Endothelial cell of coronary artery (primary cell): Measurements from ENCODE around the gene CIAO3. TPM values are rescaled to one million over a fixed set of nuclear protein-coding genes. Genes with fewer than 3 reads are reported as not detected.

Source experiments
- total RNA-seq: library from RNA; depleted of rRNA; stranded (reverse); fragments of >200 nt; gene quantifications from 2 replicates; pipeline ENCODE4 v1.2.3, GENCODE V29; 2014

Gene CIAO3
- 25.8 and 30.8 TPM in 2 replicates for total RNA-seq

DNA sequence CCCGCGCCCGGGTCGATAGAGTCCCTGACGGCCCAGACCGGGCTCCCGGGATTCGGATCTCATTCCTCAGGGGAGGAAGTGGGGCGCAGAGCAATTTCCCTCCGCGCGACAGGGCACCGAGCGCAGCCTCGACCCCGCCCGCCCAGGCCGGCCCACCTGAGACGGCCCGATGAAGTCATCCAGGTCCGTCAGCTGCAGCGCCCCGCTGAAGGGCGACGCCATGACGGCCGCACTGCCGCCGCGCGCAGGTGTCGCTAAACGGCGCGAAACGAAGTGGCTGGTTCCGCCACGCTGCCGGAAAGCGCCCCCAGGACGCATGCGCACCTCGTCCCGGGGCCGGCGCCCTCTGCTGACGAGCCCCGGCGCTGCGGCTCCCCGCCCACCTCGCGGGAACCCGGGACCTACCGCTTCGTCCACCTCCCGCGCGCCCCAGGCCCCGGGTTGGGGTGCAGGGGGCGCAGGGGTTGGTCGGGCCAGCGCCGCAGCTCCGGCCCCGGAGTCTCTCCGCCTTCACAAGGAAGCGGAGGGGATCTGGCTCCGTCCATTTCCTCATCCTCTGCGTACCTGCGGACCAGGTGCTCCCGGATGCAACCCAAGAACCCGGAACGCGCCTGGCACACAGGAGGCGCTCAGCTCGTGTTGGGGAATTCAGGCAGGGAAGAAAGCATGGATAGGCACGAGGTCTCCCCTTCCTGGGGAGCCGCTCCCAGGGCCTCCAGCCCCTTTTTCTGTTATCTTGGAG lies at the start of gene CIAO3:
CIAO3 (minus strand) TSS at position 234 of the 742 bp plus-strand sequence; CDS start at position 222, 12 bp downstream.

DNA sequence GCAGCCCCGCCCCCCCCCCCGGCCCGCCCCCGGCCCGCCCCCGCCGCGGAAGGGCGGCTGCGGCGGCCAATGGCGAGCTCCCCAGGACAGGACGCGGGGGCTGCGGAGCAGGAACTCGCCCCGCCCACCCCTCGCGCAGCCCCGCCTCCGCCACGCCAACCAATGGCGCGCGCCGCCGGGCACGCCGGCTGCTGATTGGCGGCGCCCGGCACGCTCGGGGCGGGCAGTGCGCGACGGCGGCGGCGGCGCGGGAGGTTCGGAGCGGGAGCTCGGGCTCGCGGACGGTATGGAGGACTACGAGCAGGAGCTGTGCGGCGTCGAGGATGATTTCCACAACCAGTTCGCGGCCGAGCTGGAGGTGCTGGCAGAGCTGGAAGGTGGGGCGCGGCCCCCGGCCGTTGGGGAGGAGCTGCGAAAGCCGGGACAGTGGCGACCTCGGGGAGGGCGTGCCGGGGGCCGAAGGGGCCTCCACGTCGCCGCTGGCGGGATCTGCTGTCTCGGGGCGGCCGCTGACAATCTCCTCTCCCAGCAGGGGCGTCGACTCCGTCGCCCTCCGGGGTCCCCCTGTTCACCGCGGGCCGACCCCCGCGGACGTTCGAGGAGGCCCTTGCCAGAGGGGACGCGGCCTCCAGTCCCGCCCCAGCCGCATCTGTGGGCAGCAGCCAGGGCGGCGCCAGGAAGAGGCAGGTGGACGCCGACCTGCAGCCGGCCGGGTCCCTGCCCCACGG lies 47.8 kb upstream of the CIAO3 start, which contains the start of gene CHTF18:
CHTF18 (plus strand) TSS at position 222 of the 728 bp plus-strand sequence; CDS start at position 287, 65 bp downstream.

DNA sequence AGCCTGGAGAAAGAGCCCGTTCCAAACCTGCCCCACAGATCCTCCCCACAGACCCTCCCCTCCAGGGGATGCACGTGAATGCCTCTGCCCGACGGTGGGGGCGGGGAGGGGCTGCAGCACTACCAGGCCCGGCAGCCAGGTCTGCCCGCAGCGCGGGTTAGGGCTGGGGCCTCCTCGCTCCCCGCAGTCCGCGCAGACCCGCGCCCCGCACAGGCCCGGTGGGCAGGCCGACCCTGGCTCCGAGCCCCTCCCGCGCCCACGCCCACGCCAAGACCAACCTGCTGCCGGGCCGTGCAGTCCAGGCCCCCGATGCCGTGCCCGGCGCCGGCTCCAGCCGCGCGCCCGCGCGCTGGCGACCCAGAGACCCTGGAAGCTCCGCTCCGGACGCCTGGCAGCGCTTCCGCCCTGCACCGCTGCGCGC lies 47.2 kb upstream of the CIAO3 start, which contains the start of gene RPUSD1:
RPUSD1 (minus strand) TSS at position 404 of the 421 bp plus-strand sequence. CDS start 644 bp downstream, outside the sequence.

DNA sequence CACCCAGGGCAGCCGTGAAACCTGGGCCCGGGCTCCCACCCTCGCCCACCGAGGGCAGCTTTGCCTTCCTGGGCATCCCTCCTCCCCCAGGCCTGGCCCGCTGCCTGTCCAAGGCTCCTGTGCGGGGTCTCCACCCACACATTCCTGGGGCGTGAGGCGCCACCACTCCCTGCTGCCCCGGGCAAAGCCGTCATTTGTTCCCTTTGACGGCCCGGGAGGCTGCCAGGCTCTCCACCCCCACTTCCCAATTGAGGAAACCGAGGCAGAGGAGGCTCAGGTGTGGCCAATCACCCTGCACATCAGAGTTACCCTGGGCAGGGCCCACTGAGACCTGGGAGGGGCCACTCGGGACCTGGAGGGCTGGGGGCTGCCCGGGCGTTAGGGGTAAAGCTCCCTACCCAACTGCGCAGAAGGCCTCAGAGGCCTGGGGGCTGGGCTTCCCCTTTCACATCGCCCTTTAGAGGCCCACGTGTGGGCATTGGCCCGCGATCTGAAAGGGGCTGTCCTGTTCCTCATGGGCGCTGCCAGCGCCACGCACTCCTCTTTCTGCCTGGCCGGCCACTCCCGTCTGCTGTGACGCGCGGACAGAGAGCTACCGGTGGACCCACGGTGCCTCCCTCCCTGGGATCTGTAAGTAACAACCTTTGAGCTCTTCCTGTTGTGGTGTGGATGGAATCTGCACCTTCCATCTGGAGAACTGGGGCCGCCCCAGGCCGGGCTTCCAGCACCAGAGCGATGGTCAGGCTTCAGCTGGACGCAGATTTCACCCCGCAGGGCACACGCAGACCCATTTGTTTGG lies 19.9 kb upstream of the CIAO3 start, which contains the start of gene MSLN:
MSLN (plus strand) TSS at position 190 of the 799 bp plus-strand sequence. CDS start 1,947 bp downstream, outside the sequence.

DNA sequence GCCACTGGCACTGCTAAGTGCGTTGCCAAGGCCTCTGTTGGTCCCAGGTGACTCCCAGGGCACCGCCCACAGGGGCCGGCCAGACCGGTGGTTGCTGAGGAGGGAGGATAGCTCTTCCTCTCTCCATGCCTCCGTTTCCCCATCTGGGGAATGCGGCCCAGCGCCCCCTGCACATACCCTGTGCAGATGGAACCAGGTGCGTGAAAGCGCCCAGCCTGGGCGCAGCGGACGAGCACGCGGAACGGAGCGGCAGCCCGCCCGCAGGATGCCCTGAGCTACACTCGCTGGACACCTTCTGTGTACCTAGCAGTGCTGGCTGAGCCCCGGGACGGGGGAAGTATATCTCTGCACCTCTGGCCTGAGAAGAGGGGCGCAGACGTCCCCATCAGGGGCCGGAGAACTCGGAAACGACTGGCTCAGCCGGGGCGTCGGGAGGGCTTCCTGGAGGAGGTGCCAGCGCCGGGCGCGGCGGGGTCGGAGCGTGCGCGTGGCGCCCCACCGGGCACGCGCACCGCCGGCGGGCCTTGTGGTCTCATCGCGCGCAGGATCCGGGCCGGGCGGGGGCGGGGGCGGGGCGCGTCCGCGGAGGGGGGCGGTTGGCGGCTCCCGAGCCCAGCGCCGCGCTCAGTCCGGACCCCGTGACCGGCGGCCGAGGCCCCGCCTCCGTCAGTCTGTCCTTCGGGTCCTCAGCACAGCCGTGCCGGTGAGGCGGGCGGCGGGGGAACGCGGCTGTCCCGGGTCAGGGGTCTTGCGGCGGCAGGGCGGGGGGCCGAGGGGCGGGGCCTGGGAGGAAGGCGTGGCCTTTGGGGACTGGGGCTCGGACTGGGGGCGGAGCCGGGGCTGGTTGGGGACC lies 14.1 kb downstream of the CIAO3 start, which contains the start of the genes CCDC78 and HAGHL:
CCDC78 (minus strand) TSS at position 6 of the 853 bp plus-strand sequence. CDS start 76 bp downstream, outside the sequence.
HAGHL (plus strand) TSS at position 669 of the 853 bp plus-strand sequence. CDS start 404 bp downstream, outside the sequence.

DNA sequence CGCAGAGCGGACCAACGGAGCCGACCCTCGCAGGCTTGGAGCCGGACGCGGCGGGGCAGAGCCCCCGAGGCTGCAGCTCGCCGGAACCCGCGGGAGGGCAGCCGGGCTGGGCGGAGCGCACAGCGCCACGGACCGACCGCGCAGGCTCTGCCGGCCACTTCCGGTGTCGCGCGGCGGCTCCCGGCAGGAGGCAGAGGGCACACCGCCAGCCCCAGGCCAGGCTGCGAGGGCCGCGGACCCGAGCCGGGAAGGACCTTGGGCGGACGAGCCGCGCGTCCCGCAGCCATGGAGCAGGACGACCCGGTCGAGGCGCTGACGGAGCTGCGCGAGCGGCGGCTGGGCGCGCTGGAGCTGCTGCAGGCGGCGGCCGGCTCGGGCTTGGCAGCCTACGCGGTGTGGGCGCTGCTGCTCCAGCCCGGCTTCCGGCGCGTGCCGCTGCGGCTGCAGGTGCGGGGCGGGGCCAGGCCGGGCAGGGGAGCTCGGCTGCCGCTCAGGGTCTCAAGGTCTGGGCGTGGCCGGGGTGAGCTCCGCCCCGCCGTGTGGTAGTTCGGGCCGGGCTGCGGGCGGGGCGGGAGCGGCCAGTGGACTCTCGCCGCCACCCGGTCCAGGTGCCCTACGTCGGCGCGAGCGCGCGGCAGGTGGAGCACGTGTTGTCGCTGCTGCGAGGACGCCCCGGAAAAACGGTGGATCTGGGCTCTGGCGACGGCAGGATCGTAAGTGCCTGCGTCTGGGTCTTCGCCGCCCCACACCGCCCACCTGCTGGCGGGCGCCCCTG lies 19.6 kb downstream of the CIAO3 start, which contains the start of gene ANTKMT:
ANTKMT (plus strand) TSS at position 157 of the 775 bp plus-strand sequence; CDS start at position 286, 129 bp downstream.

DNA sequence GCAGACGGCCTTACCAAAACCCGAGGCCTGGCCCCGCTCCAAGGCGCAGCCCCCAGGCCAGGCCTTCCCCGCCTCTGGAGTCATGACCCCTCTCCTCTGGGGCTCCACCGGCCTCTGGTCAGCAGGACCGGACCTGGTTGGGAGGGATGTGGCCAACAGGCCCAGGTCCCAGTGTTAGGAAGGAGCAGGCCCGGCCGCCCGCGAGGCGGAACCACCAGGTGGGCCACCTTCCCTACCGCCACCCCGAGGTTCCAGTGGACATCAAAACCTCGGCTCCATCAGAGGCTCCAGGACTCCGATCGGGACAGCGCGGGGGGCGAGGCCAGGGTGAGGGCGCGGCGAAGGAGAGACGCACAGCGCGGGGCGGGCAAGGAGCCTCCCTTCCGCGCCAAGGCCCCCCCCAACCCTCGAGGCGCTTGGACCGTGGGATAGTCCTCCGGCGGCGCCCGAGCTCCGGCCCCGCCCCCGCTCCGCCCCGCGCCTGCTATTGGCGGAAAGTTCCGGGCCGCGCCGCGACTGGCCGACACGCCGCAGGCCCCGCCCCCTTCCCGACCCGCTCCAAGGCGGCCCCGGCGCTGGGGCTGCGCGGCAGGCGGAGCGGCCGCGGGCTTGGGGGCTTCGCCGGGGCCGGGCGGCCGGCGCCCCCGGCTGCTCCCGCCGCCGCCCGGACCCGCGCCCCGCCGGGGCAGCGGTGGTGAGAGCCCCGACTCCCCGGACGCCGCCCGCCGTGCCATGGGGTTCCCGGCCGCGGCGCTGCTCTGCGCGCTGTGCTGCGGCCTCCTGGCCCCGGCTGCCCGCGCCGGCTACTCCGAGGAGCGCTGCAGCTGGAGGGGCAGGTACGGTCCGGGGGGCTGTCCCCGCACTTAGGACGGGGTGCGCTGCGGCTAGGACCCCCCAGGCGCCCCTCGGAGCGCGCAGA lies 26.0 kb downstream of the CIAO3 start, which contains the start of gene METRN:
METRN (plus strand) TSS at position 561 of the 919 bp plus-strand sequence; CDS start at position 733, 172 bp downstream.

DNA sequence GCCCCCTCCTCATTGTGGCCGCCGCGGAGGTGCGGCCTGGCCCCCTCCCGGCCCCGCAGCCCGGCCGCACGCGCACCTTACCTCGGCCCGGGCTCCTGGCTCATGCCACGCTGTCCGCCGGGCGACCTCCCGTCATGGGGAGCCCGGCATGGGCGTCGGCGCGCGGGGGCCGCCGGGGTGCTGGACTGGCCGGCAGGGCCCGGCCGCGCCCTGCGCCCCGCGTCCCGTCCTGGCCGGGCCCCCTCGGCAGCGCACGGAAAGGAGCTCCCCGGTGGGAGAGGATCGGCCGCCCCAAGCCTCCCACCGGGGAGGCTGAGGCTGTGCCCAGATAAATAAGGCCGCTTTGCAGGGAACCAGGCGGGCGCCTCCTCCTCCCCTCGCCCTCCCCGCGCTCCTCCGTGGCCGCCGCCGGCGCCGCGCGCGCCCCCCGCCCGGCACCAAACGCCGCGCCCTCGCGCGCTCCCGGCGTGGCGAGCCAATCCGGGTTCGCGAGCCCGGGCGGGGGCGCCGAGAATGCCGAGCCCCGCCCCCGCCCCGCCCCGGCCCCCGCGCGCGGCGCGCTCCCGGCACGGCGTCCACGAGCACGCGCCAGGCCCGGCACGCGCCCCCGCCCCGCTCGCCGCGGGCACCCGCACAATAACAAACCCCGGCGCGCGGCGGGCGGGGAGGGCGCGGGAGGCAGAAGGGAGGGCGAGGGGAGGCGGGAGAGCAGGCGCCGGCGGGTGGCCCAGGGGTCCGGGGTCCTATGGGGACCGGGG lies 35.2 kb downstream of the CIAO3 start, which contains the start of gene FBXL16:
FBXL16 (minus strand) TSS at position 371 of the 758 bp plus-strand sequence. CDS start 8,396 bp downstream, outside the sequence.

DNA sequence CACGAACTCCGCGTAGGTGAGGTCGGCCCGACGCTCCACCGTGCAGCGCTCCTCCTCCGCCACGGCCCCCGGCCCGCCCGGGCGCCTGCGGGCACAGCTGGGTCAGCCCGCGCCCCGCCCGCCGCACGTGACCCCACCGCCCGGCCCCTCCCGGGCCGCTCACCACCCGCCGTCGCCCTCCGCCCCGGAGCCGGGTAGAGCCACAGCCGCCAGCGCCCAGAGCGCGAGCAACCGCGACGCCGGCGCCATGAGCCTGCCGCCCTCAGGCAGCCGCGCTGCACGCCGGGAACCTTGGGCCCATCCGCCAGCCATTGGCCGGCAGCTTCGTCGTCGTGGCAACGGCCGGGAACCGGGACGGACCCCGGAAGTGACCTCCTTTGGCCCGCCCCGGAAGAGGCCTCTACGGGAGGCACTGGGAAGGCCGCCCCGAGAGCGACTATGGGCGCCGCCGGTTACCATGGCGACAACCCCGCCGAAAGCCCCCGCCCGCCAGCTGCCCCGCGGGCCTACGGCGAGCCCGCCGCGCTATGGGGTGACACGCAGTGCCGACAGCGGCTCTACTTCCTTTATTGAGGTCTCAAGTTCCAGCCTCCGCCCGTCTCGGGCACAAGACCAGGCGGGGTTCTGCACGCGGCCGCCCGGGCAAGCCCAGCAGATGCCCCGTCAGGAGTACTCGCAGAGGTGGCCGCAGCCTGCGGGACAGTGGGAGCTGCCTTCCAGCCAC lies 56.6 kb downstream of the CIAO3 start, which contains the start of gene JMJD8:
JMJD8 (minus strand) TSS at position 264 of the 724 bp plus-strand sequence; CDS start at position 249, 15 bp downstream.

DNA sequence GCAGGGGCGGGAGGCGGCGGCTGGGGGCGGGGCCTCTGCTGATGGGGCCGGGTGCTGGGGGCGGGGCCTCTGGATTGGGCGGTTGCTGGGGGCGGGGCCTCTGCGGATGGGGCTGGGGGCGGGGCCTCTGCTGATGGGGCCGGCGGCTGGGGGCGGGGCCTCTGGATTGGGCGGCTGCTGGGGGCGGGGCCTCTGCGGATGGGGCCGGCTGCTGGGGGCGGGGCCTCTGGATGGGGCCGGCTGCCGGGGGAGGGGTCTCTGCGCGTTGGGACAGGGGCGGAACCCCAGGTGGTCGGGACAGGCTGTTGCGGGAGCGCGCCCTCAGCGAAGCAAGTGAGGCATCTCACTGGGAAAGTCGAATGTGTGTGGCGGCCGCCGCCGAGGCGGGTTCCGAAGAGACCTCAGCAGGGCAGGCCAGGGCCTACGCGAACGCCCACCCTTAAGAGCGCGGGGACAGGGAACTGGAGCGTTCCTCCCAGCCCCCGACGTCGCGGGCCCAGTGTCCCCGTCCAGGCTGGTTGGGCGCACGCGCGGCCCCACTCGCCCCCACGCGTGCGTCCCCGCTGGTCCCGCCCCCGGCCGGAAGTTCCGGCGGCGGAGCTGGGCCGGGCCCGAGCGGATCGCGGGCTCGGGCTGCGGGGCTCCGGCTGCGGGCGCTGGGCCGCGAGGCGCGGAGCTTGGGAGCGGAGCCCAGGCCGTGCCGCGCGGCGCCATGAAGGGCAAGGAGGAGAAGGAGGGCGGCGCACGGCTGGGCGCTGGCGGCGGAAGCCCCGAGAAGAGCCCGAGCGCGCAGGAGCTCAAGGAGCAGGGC lies 60.8 kb downstream of the CIAO3 start, which contains the start of gene STUB1:
STUB1 (plus strand) TSS at position 597 of the 811 bp plus-strand sequence; CDS start at position 713, 116 bp downstream.

Other genes with a start within 250 kb of the CIAO3 start
- 26.4 and 38.9 TPM in 2 replicates for gene CAPN15, start 213.3 kb downstream of the CIAO3 start, total RNA-seq
- not detected in 2 replicates for gene PRR35, start 180.6 kb downstream of the CIAO3 start, total RNA-seq
- 1.0 and 1.3 TPM in 2 replicates for gene NHLRC4, start 174.0 kb downstream of the CIAO3 start, total RNA-seq
- gene PIGQ, start 171.0 kb downstream of the CIAO3 start, total RNA-seq, result 24.4 and 28.9 TPM in 2 replicates
- 9.3 and 10.2 TPM in 2 replicates for gene RAB40C, start 150.9 kb downstream of the CIAO3 start, total RNA-seq
- 0.09 and 0.19 TPM in 2 replicates for gene WFIKKN1, start 110.0 kb downstream of the CIAO3 start, total RNA-seq
- gene METTL26, start 104.7 kb downstream of the CIAO3 start, total RNA-seq, result 69.7 and 76.9 TPM in 2 replicates
- 16.2 and 19.2 TPM in 2 replicates for gene MCRIP2, start 99.2 kb downstream of the CIAO3 start, total RNA-seq
- gene WDR90, start 91.6 kb downstream of the CIAO3 start, total RNA-seq, result 10.2 and 12.1 TPM in 2 replicates
- gene RHOT2, start 72.9 kb downstream of the CIAO3 start, total RNA-seq, result 29.7 and 37.8 TPM in 2 replicates
- gene RHBDL1, start 65.3 kb downstream of the CIAO3 start, total RNA-seq, result 0.36 and 0.47 TPM in 2 replicates
- gene STUB1, start 60.6 kb downstream of the CIAO3 start, total RNA-seq, result 160 and 181 TPM in 2 replicates
- 24.8 and 29.7 TPM in 2 replicates for gene JMJD8, start 56.7 kb downstream of the CIAO3 start, total RNA-seq
- 2.9 and 4.3 TPM in 2 replicates for gene WDR24, start 50.6 kb downstream of the CIAO3 start, total RNA-seq
- under 0.01 and 0.18 TPM in 2 replicates for gene FBXL16, start 35.2 kb downstream of the CIAO3 start, total RNA-seq
- gene METRN, start 25.9 kb downstream of the CIAO3 start, total RNA-seq, result 42.5 and 56.3 TPM in 2 replicates
- gene ANTKMT, start 19.9 kb downstream of the CIAO3 start, total RNA-seq, result 22.8 and 26.4 TPM in 2 replicates
- 0.45 and 1.1 TPM in 2 replicates for gene CCDC78, start 14.6 kb downstream of the CIAO3 start, total RNA-seq
- gene HAGHL, start 13.9 kb downstream of the CIAO3 start, total RNA-seq, result 7.9 and 11.6 TPM in 2 replicates
- not detected in 2 replicates for gene MSLN, start 19.7 kb upstream of the CIAO3 start, total RNA-seq
- gene RPUSD1, start 47.4 kb upstream of the CIAO3 start, total RNA-seq, result 27.3 and 32.4 TPM in 2 replicates
- gene CHTF18, start 47.6 kb upstream of the CIAO3 start, total RNA-seq, result 9.9 and 17.9 TPM in 2 replicates
- gene GNG13, start 59.7 kb upstream of the CIAO3 start, total RNA-seq, result not detected in 2 replicates
- gene LMF1, start 230.0 kb upstream of the CIAO3 start, total RNA-seq, result 7.8 and 9.1 TPM in 2 replicates
- gene SOX8, start 240.8 kb upstream of the CIAO3 start, total RNA-seq, result 0.28 and 0.45 TPM in 2 replicates